Mucosa of descending colon (tissue), 3 donors: ENCODE results near the gene CCDC138. TPM values are rescaled to one million over a fixed set of nuclear protein-coding genes. Genes with fewer than 3 reads are reported as not detected.
"Not testable (repeated sequence)": the region's sequence is repeated elsewhere in the genome, so short reads cannot be mapped to it uniquely, and the experiment has no call there.

Experiments used
- ATAC-seq: fragments of 200-7000 bp; cut with Tn5 transposase; one replicate; pipeline ENCODE4 v1.9.1; 2020; ENCODE audit warnings: mild to moderate bottlenecking, moderate library complexity
- DNase-seq, 3 donors: peaks; one replicate each; pipeline ENCODE4 v3.0.0-alpha.2; 2020
- H3K36me3 ChIP-seq: fragments of 200-600 bp; one replicate; pipeline ENCODE4 v1.8.0; 2021; ENCODE audit warnings: low read depth, mild to moderate bottlenecking
- H3K4me1 ChIP-seq: fragments of 200-600 bp; one replicate; pipeline ENCODE4 v1.8.0; 2021; ENCODE audit warnings: low read depth, mild to moderate bottlenecking
- H3K4me3 ChIP-seq: fragments of 200-600 bp; one replicate; pipeline ENCODE4 v1.8.0; 2021; ENCODE audit warnings: mild to moderate bottlenecking
- H3K9me3 ChIP-seq: fragments of 200-600 bp; one replicate; pipeline ENCODE4 v1.8.0; 2021; ENCODE audit warnings: mild to moderate bottlenecking
- CTCF ChIP-seq: fragments of 200-600 bp; IDR thresholded peaks from one replicate; pipeline ENCODE4 v1.8.0; 2022; ENCODE audit warnings: antibody characterized with exemption, mild to moderate bottlenecking
- intact Hi-C, 2 donors: fragments of 100-400 bp; cut with DNase I in 1 of 2; cut with micrococcal nuclease in 1 of 2; formaldehyde crosslinking; loops; one replicate each; pipeline versions ENCODE4 v1.11.0 to v1.11.1; 2022; cut with DNase I, micrococcal nuclease
- long read RNA-seq, 2 donors: library from polyadenylated mRNA; unstranded; transcript quantifications; one replicate each; pipeline ENCODE4 v2.0.0, GENCODE V29; 2019 to 2021
- total RNA-seq, 3 donors: library from RNA; stranded (reverse); fragmentation: NEBNext Ultra II Directional in 2 of 3; extraction: Animal tissue kit (Norgen Biotek cat#: 25700) in 2 of 3; gene quantifications; one replicate each; pipeline versions ENCODE4 v1.2.1 to v1.2.4, GENCODE V29; 2021 to 2023
- donor health status: DM: no; HTN: no; CAD: no; lungs with moderate emphysema.
- donor health status: DM: no; HTN: no; CAD: no.
- donor health status: DM: no; HTN: yes; CAD: no.

The CCDC138 gene
- total RNA-seq: 1 to 10 TPM; 3.7 to 6.2 (median 5.5) TPM
- long read RNA-seq, donor 1: 0 reads
- long read RNA-seq, donor 2, partial matches to known transcripts: 1 of 6 reads
- long read RNA-seq, donor 2, other reads (novel, unspliced or antisense): 3 of 6 reads

DNA sequence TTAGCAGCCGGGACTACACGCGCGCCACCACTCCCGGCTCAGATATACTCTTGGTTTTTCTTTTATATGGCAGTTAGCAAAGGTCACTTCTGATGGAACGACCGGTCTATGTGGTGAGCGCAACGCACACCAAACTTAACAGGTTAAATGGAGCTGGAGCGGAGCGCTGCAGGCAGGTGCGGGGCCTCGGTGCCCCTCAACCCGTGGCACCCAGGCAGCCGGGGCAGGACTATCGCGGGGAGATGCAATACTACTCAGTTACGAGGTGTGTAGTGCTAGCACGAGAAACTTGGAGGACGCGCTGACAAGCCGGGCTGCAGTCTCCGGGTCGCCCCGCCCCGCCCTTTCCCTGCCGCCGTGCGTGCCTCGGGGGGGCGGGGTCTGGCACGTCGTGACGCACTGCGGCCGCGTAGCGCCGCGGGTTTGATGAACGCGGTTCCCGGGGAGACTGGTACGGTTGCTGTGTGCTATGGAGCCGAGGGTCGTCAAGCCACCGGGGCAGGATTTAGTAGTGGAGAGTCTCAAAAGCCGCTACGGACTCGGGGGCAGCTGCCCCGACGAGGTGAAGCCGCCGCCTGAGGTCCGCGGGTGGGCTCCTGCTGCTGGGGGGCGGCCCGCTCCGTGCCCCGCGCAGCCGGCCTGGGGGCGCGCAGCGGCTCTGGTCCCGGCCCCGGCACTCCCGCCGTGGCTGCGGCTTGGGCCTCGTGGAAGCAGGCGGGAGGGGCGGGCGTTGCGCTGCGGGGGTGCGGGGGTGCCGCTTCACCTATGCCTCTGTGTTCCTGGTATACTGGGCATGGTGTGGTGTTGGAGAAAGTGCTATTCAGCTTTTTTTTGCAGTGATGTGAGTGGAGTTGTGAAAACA lies at the start of gene CCDC138:
Gene CCDC138, plus strand, starts transcription at position 418 of the 862 bp plus-strand sequence. Its CDS starts 52 bp downstream, at position 470.
- Histone ChIP-seq H3K36me3 (no peaks in the 10 kb centered on the region), H3K4me1 (peaks cover 7% of the 10 kb centered on the region), H3K9me3 (no peaks in the 10 kb centered on the region), H3K4me3 (peak within 1 kb of the TSS; percentile 56)
- peak; percentile 93 to 95 (median 94) for DNase-seq
- ATAC-seq: peak; percentile 99
- TF ChIP-seq CTCF: no peak
- intact Hi-C loops: no loop called here

DNA sequence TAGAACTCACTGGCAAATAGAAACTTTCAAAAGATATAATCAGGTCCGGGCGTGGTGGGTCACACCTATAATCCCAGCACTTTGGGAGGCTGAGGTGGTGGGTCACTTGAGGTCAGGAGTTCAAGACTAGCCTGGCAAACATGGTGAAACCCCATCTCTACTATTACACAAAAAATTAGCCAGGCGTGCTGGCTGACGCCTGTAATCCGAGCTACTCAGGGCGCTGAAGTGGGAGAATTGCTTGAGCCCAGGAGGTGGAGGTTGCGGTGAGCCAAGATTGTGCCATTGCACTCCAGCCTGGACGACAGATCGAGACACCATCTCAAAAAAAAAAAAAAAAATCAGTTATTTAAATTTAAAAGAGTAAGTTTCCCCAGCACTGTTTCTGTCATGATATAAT lies 28.6 kb upstream of the CCDC138 start:
- DNase-seq, H3K4me3 ChIP-seq, ATAC-seq, intact Hi-C loops, H3K4me1 ChIP-seq, H3K36me3 ChIP-seq, H3K9me3 ChIP-seq: not testable (repeated sequence)

DNA sequence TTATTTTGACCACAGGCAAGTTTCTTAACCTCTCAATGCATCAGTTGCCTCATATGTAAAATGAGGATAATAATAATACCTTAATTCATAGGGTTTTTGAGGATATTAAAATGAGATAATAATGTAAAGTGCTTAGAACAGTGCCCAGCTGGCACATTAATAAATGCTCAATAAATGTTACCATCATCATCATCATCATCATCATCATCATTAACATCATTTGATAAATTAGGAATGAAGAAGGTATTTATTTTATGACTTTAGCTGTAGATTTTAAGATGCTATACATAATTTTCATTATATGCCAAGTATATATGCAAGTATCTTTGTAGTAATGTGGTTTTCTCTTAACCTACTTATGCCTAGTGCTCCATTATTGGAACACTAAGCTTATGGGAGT lies 24.0 kb upstream of the CCDC138 start:
- intact Hi-C loops, H3K4me1 ChIP-seq, H3K9me3 ChIP-seq, DNase-seq, ATAC-seq, H3K36me3 ChIP-seq, H3K4me3 ChIP-seq: not testable (repeated sequence)

DNA sequence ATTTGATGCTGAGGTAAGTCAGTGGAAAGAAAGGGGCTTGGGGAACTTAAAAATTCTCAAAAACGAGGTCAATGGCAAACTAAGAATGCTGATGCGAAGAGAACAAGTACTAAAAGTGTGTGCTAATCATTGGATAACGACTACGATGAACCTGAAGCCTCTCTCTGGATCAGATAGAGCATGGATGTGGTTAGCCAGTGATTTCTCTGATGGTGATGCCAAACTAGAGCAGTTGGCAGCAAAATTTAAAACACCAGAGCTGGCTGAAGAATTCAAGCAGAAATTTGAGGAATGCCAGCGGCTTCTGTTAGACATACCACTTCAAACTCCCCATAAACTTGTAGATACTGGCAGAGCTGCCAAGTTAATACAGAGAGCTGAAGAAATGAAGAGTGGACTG lies 19.9 kb upstream of the CCDC138 start:
- H3K36me3 ChIP-seq, H3K9me3 ChIP-seq, intact Hi-C loops, ATAC-seq, H3K4me3 ChIP-seq, DNase-seq, H3K4me1 ChIP-seq: not testable (repeated sequence)

DNA sequence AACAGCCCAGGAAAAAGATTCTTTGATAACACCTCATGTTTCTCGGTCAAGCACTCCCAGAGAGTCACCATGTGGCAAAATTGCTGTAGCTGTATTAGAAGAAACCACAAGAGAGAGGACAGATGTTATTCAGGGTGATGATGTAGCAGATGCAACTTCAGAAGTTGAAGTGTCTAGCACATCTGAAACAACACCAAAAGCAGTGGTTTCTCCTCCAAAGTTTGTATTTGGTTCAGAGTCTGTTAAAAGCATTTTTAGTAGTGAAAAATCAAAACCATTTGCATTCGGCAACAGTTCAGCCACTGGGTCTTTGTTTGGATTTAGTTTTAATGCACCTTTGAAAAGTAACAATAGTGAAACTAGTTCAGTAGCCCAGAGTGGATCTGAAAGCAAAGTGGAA lies 18.7 kb upstream of the CCDC138 start:
- H3K36me3 ChIP-seq, DNase-seq, H3K4me1 ChIP-seq, H3K4me3 ChIP-seq, H3K9me3 ChIP-seq, intact Hi-C loops, ATAC-seq: not testable (repeated sequence)

DNA sequence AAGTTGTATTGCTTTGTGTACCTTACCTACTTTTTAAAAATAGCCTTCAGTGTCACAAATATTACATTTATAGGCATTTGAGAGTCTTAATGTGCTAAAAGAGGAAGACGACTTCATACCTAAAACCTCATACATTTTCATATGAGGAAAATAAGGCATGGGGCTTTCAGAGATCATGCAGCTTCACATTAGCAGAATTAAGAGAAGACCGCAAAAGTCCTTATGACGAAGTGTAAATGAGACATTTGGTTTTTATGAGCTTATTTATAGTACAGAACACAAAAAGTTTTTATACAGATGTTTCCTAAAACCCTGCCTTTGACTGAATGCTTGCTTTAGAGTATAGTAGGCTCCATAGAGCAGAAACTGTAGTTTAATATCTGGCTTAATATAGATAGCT lies 10.1 kb upstream of the CCDC138 start:
- no peak for TF ChIP-seq CTCF
- intact Hi-C loops: no loop called here
- DNase-seq (no peak), ATAC-seq (no peak)
- H3K36me3 ChIP-seq: no peaks in the 10 kb centered on the region
- no peaks in the 10 kb centered on the region for H3K4me1 ChIP-seq
- H3K4me3 ChIP-seq: no peak overlapping the region
- H3K9me3 ChIP-seq: no peaks in the 10 kb centered on the region

DNA sequence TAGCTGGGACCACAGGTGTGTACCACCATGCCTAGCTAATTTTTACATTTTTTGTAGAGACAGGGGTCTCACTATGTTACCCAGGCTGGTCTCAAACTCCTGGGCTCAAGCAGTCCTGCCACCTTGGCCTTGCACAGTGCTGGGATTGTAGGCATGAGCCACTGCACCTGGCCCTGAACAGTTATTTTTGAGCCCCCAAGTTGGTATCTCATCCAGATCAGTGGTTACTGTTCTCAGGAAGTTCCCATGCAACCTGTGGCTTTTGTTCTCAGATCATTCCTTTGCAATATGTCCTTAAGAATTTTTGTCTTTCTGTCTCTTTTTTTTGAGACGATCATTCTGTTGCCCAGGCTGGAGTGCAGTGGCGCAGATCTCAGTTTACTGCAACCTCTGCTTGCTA lies 7.7 kb upstream of the CCDC138 start:
- TF ChIP-seq CTCF: no peak
- intact Hi-C loops: no loop called here
- Histone ChIP-seq H3K36me3 (no peaks in the 10 kb centered on the region), H3K4me3 (no peak overlapping the region), H3K4me1 (no peaks in the 10 kb centered on the region), H3K9me3 (no peaks in the 10 kb centered on the region)
- no peak for ATAC-seq
- no peak for DNase-seq
